Measurements from ENCODE around the gene ZBTB12. TPM values are rescaled to one million over a fixed set of nuclear protein-coding genes. Genes with fewer than 3 reads are reported as not detected.

ZBTB12 gene
- total and polyA plus RNA-seq, 9 of the 15 experiments (the other 6 are each of a cell fraction or from before 2014, with no cell fraction given), result 0.03 to 12.4 (median 5.8) TPM; not detected in 1

DNA sequence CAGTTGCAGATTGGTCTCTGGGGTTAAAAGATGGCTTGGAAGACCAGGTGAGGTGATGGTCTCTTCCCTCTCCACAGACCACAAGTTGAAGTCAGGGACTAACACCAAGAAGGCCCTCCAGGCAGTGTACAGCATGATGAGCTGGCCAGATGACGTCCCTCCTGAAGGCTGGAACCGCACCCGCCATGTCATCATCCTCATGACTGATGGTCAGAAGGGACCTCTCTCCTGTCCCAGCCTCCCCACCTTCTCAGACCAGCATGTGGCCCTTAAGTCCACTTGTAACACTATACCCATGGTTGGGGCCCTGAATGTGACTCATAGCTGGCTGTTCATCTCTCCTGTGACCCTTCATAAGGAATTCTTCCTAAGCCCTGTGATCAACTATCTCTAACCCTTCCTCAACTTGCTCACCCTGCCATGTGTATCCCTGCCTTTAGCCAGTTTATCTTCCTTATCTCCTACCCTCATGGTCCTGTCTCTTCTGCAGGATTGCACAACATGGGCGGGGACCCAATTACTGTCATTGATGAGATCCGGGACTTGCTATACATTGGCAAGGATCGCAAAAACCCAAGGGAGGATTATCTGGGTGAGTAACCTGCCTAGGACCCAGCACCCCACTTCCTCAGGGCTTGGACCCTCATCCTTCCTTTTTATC, 47.0 kb upstream of the ZBTB12 start (continued):
- TF ChIP-seq, protein P1, sequence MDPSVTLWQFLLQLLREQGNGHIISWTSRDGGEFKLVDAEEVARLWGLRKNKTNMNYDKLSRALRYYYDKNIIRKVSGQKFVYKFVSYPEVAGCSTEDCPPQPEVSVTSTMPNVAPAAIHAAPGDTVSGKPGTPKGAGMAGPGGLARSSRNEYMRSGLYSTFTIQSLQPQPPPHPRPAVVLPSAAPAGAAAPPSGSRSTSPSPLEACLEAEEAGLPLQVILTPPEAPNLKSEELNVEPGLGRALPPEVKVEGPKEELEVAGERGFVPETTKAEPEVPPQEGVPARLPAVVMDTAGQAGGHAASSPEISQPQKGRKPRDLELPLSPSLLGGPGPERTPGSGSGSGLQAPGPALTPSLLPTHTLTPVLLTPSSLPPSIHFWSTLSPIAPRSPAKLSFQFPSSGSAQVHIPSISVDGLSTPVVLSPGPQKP (CRISPR knock-in tag; IDR thresholded peaks at IDR 0.05), result no peak
- no peak for TF ChIP-seq RBBP5 (IDR thresholded peaks at IDR 0.05; ENCODE audit: borderline replicate concordance, insufficient read depth, low read length, poor library complexity, severe bottlenecking)
- TF ChIP-seq ZEB2 (IDR thresholded peaks at IDR 0.05), result 0 out of 2 replicates have a peak, but pooled peaks have one; percentile 53
- peak; percentile 49; the same call in 1 of the 2 replicates for TF ChIP-seq ELF4 (CRISPR knock-in tag; IDR thresholded peaks at IDR 0.05)
- TF ChIP-seq CBX3 (IDR thresholded peaks at IDR 0.05; ENCODE audit: borderline replicate concordance in 1 of 2, low read length in 2 of 2), result no peak; a peak in 1 of 3 replicates
- TF ChIP-seq CBX1 (IDR thresholded peaks at IDR 0.05; ENCODE audit: low read depth), result no peak
- TF ChIP-seq HDGF (IDR thresholded peaks at IDR 0.05), result no peak
- TF ChIP-seq FOS (IDR thresholded peaks at IDR 0.05; ENCODE audit: extremely low read depth, insufficient read length), result peak; percentile 21
- TF ChIP-seq KDM1A (IDR thresholded peaks at IDR 0.05), result peak in 1 of 2 experiments; percentile 41; a peak in 1 of 4 replicates
- TF ChIP-seq, protein P2, sequence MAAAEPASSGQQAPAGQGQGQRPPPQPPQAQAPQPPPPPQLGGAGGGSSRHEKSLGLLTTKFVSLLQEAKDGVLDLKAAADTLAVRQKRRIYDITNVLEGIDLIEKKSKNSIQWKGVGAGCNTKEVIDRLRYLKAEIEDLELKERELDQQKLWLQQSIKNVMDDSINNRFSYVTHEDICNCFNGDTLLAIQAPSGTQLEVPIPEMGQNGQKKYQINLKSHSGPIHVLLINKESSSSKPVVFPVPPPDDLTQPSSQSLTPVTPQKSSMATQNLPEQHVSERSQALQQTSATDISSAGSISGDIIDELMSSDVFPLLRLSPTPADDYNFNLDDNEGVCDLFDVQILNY (CRISPR knock-in tag; IDR thresholded peaks at IDR 0.05), result peak; percentile 40; the same call in 1 of the 2 replicates
- no peak for TF ChIP-seq POLR3G (IDR thresholded peaks at IDR 0.05; ENCODE audit: extremely low read depth, insufficient read length, insufficient replicate concordance)
- TF ChIP-seq, protein P3, sequence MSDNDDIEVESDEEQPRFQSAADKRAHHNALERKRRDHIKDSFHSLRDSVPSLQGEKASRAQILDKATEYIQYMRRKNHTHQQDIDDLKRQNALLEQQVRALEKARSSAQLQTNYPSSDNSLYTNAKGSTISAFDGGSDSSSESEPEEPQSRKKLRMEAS (CRISPR knock-in tag; IDR thresholded peaks at IDR 0.05), result peak; percentile 82
- no peak for TF ChIP-seq SMAD1 (IDR thresholded peaks at IDR 0.05; ENCODE audit: low read depth, low read length, partially characterized antibody)
- no peak for TF ChIP-seq ZNF717 (CRISPR knock-in tag; IDR thresholded peaks at IDR 0.05)
- TF ChIP-seq SP2 (IDR thresholded peaks at IDR 0.05; ENCODE audit: extremely low read depth, low read depth, low read length, poor library complexity, severe bottlenecking), result no peak
- peak; percentile 59 for TF ChIP-seq KDM5B (IDR thresholded peaks at IDR 0.05; ENCODE audit: insufficient replicate concordance, low read depth, low read length)
- 0 out of 2 replicates have a peak, but pooled peaks have one; percentile 62 for TF ChIP-seq RNF2 (IDR thresholded peaks at IDR 0.05)
- TF ChIP-seq ZFPM2 (CRISPR knock-in tag; IDR thresholded peaks at IDR 0.05), result no peak
- no peak for TF ChIP-seq FIP1L1 (IDR thresholded peaks at IDR 0.05; ENCODE audit: low read depth, low read length, poor library complexity, severe bottlenecking)
- TF ChIP-seq, protein P4, sequence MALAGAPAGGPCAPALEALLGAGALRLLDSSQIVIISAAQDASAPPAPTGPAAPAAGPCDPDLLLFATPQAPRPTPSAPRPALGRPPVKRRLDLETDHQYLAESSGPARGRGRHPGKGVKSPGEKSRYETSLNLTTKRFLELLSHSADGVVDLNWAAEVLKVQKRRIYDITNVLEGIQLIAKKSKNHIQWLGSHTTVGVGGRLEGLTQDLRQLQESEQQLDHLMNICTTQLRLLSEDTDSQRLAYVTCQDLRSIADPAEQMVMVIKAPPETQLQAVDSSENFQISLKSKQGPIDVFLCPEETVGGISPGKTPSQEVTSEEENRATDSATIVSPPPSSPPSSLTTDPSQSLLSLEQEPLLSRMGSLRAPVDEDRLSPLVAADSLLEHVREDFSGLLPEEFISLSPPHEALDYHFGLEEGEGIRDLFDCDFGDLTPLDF (CRISPR knock-in tag; IDR thresholded peaks at IDR 0.05), result no peak
- TF ChIP-seq ZNF263 (CRISPR knock-in tag; IDR thresholded peaks at IDR 0.05; ENCODE audit: borderline replicate concordance), result 0 out of 2 replicates have a peak, but pooled peaks have one; percentile 17
- TF ChIP-seq TARDBP (IDR thresholded peaks at IDR 0.05), result no peak
- no peak for TF ChIP-seq JUNB (CRISPR knock-in tag; conservative IDR thresholded peaks at IDR 0.05)
- TF ChIP-seq CHD4 (IDR thresholded peaks at IDR 0.05; ENCODE audit: insufficient read depth, insufficient replicate concordance, low read depth, low read length, poor library complexity, severe bottlenecking), result no peak
- TF ChIP-seq GATAD2A (IDR thresholded peaks at IDR 0.05), result peak; percentile 68; the same call in 1 of the 2 replicates
- no peak for TF ChIP-seq RAD51 (IDR thresholded peaks at IDR 0.05; ENCODE audit: borderline replicate concordance, low read depth)
- peak in 1 of 2 experiments; percentile 64; a peak in 1 of 4 replicates for TF ChIP-seq RCOR1 (IDR thresholded peaks at IDR 0.05; ENCODE audit: borderline replicate concordance in 1 of 2, low read depth in 2 of 2, low read length in 2 of 2)
